ENCODE results near the gene PPARD. TPM values are rescaled to one million over a fixed set of nuclear protein-coding genes. Genes with fewer than 3 reads are reported as not detected.

PPARD gene
- total RNA-seq, 4 donors from 2014 or later: 23.4 to 31.4 (median 26.9) TPM

DNA sequence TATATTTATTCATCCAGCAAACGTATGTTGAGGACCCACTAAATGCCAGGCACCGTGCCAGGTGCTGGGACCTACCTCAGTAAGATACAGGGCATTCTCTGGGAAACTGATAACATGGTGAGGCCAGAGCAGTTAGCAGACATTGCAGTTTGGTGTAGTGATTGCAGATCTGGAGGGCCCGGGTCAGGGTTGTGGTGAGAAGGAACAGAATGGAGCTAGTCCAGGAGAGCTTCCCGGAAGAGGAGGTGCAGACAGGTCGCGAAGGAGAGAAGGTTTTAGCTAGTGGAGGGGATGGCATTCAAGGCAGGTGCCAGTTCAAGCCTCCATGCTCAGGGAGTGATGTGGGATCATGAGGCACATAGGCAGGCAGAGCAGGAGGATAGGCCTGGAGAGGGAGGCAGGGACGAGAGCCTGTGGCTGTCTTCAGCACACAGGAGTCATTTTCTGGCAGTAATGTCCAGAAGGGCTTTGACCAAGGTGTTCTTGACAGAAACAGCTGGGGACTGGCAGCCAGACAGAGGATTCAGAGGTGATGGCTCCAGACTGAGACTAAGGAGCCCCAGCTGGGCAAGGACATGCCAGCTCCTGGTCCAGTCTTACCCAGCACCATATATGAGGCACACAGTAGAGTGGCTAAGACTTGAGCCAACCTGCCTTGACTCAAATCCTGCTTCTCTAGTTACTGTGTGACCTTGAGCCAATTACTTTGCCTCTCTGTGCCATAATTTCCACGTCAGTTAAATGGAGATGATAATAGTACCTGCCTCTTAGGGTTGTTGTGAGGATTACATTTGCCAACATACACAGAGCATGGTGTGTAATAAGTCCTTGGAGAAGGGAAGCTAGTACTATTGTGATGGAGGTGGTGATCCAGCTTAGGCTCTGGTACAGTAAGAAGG is 61.4 kb downstream of the PPARD start:
- 93% methylated on average over 8 of the region's 8 CpGs for WGBS
- no peaks in the 10 kb centered on the region for H3K27me3 ChIP-seq
- H3K36me3 ChIP-seq: no peaks in the 10 kb centered on the region
- H3K4me3 ChIP-seq: no peak overlapping the region
- H3K9me3 ChIP-seq: no peaks in the 10 kb centered on the region
- no peak overlapping the region for H3K27ac ChIP-seq
- DNase-seq (ENCODE audit: low spot score in 2 of 2): no peak
- TF ChIP-seq POLR2AphosphoS5 (IDR thresholded peaks at IDR 0.05) (no peak), EP300 (IDR thresholded peaks at IDR 0.05) (no peak), POLR2A (IDR thresholded peaks at IDR 0.05) (no peak)
- TF ChIP-seq, protein P1, sequence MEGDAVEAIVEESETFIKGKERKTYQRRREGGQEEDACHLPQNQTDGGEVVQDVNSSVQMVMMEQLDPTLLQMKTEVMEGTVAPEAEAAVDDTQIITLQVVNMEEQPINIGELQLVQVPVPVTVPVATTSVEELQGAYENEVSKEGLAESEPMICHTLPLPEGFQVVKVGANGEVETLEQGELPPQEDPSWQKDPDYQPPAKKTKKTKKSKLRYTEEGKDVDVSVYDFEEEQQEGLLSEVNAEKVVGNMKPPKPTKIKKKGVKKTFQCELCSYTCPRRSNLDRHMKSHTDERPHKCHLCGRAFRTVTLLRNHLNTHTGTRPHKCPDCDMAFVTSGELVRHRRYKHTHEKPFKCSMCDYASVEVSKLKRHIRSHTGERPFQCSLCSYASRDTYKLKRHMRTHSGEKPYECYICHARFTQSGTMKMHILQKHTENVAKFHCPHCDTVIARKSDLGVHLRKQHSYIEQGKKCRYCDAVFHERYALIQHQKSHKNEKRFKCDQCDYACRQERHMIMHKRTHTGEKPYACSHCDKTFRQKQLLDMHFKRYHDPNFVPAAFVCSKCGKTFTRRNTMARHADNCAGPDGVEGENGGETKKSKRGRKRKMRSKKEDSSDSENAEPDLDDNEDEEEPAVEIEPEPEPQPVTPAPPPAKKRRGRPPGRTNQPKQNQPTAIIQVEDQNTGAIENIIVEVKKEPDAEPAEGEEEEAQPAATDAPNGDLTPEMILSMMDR (IDR thresholded peaks at IDR 0.05): no peak
- no peaks in the 10 kb centered on the region for H3K4me1 ChIP-seq

DNA sequence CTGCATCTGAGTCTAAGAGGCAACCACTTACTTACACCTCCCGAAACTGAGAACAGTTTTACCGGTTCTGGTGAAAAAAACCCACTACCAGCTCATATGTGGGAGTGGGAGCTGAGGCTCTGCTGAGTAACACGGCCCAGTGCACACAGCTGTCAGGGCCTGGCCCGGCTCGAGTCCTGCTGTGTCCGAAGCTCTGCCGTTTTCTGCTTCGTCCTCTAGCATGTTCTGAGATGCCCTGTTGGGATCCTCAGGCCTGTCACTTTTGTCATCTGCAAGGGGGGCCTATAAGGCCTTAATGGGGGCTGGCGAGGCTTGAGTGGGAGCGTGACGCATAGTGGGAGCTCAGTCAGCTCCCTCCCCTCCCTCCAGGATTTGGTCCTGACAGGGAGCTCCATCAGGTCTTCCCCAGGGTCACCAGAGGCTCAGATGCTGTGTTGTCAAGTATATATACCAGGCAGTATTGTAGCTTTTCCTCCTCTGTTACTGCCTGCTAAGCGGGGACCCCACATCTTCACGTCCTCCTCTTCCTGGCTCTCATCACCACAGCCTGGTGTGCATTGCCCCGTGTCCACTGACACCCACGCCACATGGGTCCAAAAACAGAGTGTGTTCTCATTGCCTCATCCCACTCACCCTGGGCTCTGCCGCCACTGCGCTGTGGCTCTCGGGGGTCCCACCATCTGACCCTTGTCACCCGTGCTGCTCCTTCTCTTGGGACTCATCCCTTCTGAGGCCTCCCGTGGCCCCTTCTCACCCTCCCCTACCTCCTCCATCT is 64.5 kb downstream of the PPARD start:
- 87% methylated on average over 18 of the region's 20 CpGs for WGBS
- Histone ChIP-seq H3K9me3 (no peaks in the 10 kb centered on the region), H3K36me3 (peaks cover 12% of the 10 kb centered on the region), H3K27ac (no peak overlapping the region), H3K27me3 (no peaks in the 10 kb centered on the region), H3K4me1 (peaks cover 5% of the 10 kb centered on the region), H3K4me3 (no peak overlapping the region)
- TF ChIP-seq POLR2A (IDR thresholded peaks at IDR 0.05) (no peak), EP300 (IDR thresholded peaks at IDR 0.05) (no peak), POLR2AphosphoS5 (IDR thresholded peaks at IDR 0.05) (no peak)
- TF ChIP-seq, protein P1 (IDR thresholded peaks at IDR 0.05): no peak
- no peak for DNase-seq (ENCODE audit: low spot score in 2 of 2)

DNA sequence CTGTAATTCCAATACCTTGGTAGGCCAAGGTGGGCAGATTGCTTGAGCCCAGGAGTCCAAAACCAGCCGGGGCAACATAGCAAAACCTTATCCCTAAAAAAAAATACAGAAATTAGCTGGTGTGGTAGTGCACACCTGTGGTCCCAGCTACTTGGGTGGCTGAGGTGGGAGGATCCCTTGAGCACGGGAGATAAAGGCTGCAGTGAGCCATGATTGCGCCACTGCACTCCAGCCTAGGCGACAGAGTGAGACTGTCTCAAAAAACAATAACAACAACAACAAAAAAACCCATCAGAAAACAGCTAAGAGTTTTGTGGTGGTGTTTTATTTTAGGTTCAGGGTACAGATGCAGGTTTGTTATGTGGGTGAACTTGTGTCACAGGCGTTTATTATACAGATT is 66.9 kb downstream of the PPARD start:
- H3K4me1 ChIP-seq: peaks cover 6% of the 10 kb centered on the region
- no peak for DNase-seq (ENCODE audit: low spot score in 2 of 2)
- peaks cover 29% of the 10 kb centered on the region for H3K36me3 ChIP-seq
- 85% methylated on average over 5 of the region's 5 CpGs for WGBS
- no peak overlapping the region for H3K27ac ChIP-seq
- no peaks in the 10 kb centered on the region for H3K27me3 ChIP-seq
- H3K9me3 ChIP-seq: no peaks in the 10 kb centered on the region
- no peak overlapping the region for H3K4me3 ChIP-seq
- TF ChIP-seq POLR2AphosphoS5 (IDR thresholded peaks at IDR 0.05) (no peak), POLR2A (IDR thresholded peaks at IDR 0.05) (no peak), EP300 (IDR thresholded peaks at IDR 0.05) (no peak)
- TF ChIP-seq, protein P1 (IDR thresholded peaks at IDR 0.05): no peak

DNA sequence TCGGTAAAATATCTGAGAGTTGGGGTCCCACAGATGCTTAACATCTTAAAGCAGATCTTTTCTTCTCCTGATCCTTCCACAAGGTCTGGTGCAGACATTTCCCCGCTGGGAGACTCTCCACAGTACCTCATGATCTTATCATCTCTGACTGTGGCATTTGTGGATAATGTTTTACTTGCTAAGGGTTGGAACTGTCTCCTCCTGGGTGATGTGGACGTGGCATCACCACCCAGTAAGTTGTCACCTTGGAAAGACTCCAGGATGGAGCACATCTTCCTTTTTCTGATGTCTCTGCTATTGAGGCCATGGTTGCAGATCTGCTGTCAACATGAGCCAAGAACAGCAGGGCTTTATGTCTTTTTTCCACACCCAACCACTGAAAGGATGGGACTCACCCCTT is 67.8 kb downstream of the PPARD start:
- Histone ChIP-seq H3K36me3 (peaks cover 29% of the 10 kb centered on the region), H3K9me3 (no peaks in the 10 kb centered on the region), H3K27me3 (no peaks in the 10 kb centered on the region), H3K27ac (no peak overlapping the region), H3K4me3 (no peak overlapping the region), H3K4me1 (peaks cover 13% of the 10 kb centered on the region)
- WGBS: 66% methylated on average over 3 of the region's 3 CpGs
- TF ChIP-seq EP300 (IDR thresholded peaks at IDR 0.05) (no peak), POLR2A (IDR thresholded peaks at IDR 0.05) (no peak), POLR2AphosphoS5 (IDR thresholded peaks at IDR 0.05) (no peak)
- TF ChIP-seq, protein P1 (IDR thresholded peaks at IDR 0.05): no peak
- DNase-seq (ENCODE audit: low spot score in 2 of 2): no peak

DNA sequence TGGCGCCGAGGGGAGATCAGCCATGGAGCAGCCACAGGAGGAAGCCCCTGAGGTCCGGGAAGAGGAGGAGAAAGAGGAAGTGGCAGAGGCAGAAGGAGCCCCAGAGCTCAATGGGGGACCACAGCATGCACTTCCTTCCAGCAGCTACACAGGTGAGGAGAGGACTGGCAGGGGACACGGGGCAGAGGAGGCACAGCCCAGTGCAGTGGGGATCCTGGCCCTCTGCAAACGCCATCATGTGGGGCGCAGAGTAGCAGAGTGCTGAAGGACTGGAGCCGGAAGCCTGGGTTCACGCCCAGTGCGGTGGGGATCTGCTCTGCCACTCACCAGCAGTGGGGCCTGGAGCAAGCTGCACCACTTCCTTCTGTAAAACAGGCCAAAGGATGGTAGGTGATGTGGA is 68.7 kb downstream of the PPARD start:
- TF ChIP-seq POLR2AphosphoS5 (IDR thresholded peaks at IDR 0.05): no peak
- no peak for TF ChIP-seq EP300 (IDR thresholded peaks at IDR 0.05)
- no peak for TF ChIP-seq POLR2A (IDR thresholded peaks at IDR 0.05)
- TF ChIP-seq, protein P1 (IDR thresholded peaks at IDR 0.05): no peak
- peaks cover 29% of the 10 kb centered on the region for H3K36me3 ChIP-seq
- peaks cover 14% of the 10 kb centered on the region for H3K4me1 ChIP-seq
- H3K27me3 ChIP-seq: no peaks in the 10 kb centered on the region
- no peak overlapping the region for H3K27ac ChIP-seq
- H3K9me3 ChIP-seq: no peaks in the 10 kb centered on the region
- no peak overlapping the region for H3K4me3 ChIP-seq
- DNase-seq (ENCODE audit: low spot score in 2 of 2): no peak
- 87% methylated on average over 9 of the region's 9 CpGs for WGBS

All from suprapubic skin (tissue), 4 donors.